ENCODE results near the gene MT1E. TPM values are rescaled to one million over a fixed set of nuclear protein-coding genes. Genes with fewer than 3 reads are reported as not detected.

Gene MT1E
- polyA plus RNA-seq, 3 donors from 2014 or later: 1.4 to 2.5 TPM; not detected in 1

DNA sequence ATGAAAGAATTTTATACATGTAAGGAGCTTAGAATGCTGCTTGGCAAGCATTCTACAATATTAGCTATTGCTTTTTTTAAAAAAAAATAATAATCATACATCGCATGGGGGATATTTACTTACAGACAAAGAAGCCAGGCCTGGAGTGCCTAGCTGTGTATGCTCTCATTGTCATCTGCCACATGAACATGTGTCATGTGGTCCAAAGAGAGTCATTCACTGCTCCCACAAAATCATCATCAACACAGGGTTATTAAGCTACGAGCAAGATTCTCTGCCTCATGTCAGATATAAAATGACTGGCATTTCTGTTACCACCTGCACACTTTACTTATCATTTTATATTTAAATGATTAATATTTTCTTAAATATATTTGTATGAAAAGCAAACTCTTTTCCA lies 1.9 kb upstream of the MT1E start:
- DNase-seq: no peak
- Mint-ChIP-seq H3K36me3 (no peaks in the 10 kb centered on the region), H3K4me1 (peaks cover 10 to 12% of the 10 kb centered on the region in 2 donors), H3K4me3 (no peak overlapping the region), H3K27ac (no peak overlapping the region), H3K27me3 (ENCODE audit: low read depth in 3 of 3) (peaks cover 12 to 17% (median 15%) of the 10 kb centered on the region in 3 donors), H3K9me3 (peaks cover 0 to 2% (median 0%) of the 10 kb centered on the region in 6 donors)

DNA sequence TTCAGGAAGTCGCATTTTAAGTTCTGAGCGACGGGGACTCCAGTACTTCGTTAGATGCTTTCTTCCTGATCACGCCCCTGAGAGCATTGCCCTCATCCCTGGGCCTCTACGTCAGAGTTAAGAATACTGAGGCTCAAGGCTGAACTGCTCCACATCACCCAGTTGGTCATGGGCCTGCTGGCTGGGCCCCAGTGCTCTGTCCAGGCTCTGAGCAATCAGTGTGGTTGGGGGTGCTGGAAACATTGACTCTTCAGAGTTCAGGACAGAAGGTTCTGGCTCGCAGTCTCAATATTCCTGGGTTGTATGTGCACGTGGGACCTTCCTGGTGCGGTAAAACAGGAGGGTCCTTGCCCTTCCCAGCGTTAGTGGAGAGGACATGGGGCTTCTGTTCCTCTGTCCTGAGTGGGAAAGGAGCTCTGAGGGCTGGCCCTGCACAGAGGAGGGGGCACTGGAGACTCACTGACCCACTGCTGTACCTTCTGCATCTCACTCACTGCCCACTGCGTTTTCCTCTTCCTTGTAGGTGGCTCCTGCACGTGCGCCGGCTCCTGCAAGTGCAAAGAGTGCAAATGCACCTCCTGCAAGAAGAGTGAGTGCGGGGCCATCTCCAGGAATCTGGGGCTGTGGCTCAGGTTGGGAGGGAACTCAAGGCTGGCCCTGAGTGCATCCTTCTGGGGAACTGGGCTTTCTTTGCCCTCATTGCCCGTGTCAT lies 518 bp downstream of the MT1E start:
- Mint-ChIP-seq H3K4me3 (peak overlapping the region; percentile 44 to 77 (median 62)), H3K9me3 (peaks cover 0 to 2% (median 0%) of the 10 kb centered on the region in 6 donors), H3K4me1 (peaks cover 10 to 12% of the 10 kb centered on the region in 2 donors), H3K27ac (no peak overlapping the region), H3K27me3 (ENCODE audit: low read depth in 3 of 3) (peaks cover 10 to 16% (median 13%) of the 10 kb centered on the region in 3 donors), H3K36me3 (no peaks in the 10 kb centered on the region)
- no peak for DNase-seq

DNA sequence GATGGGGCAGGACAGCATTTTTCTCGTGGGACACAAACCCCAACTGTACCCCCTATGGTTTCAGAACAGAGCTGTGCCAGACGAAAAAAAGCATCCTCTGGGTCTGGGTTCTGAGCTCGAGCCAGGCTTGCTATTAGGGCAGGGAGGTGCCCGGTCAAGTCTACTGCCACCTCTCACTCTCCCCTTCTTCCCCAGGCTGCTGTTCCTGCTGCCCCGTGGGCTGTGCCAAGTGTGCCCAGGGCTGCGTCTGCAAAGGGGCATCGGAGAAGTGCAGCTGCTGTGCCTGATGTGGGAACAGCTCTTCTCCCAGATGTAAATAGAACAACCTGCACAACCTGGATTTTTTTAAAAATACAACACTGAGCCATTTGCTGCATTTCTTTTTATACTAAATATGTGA lies 1.1 kb downstream of the MT1E start:
- peaks cover 0 to 2% (median 0%) of the 10 kb centered on the region in 6 donors for H3K9me3 Mint-ChIP-seq
- H3K27ac Mint-ChIP-seq: no peak overlapping the region
- no peaks in the 10 kb centered on the region for H3K36me3 Mint-ChIP-seq
- H3K27me3 Mint-ChIP-seq (ENCODE audit: low read depth in 3 of 3): peaks cover 10 to 19% (median 16%) of the 10 kb centered on the region in 3 donors
- peaks cover 13 to 16% of the 10 kb centered on the region in 2 donors for H3K4me1 Mint-ChIP-seq
- DNase-seq: no peak
- H3K4me3 Mint-ChIP-seq: no peak overlapping the region

DNA sequence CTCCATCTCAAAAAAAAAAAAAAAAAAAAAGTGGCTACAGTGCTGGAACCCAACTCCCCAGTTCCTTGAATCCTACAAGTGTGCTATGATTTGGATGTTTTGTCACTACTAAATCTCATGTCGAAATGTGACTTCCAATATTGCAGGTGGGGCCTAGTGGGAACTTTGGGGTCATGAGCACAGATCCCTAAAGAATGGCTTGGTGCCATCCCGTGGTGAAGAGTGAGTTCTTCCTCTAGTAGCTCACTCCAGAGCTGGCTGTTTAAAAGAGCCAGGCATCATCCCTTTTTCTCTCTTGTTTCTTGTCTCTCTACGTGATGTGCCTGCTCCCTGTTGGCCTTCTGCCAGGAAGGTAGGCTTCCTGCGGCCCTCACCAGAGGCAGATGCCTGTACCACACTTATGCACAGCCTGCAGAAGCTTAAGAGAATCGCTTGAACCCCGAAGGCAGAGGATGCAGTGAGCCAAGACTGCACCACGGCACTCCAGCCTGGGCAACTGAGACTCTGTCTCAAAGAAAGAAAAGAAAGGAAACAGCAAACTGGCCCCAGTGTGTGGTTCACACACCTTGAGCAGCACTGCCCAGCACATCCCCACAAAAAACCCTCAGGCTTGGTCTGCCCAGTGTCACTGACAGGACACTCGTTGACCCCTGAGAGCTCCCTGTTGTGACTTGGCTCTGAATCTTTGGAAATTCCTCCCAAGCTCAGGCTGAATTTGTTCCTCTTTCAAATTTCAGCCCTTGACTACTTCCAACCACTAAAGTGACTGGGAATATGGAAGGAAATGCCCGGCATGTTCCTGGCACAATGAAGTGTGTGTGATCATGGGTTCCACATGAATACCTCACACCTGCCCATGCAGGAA lies 3.1 kb downstream of the MT1E start:
- Mint-ChIP-seq H3K4me3 (no peak overlapping the region), H3K9me3 (peaks cover 0 to 2% (median 0%) of the 10 kb centered on the region in 6 donors), H3K36me3 (no peaks in the 10 kb centered on the region), H3K27me3 (ENCODE audit: low read depth in 3 of 3) (peaks cover 15 to 26% (median 22%) of the 10 kb centered on the region in 3 donors), H3K4me1 (peaks cover 16 to 24% of the 10 kb centered on the region in 2 donors), H3K27ac (no peak overlapping the region)
- DNase-seq: no peak

DNA sequence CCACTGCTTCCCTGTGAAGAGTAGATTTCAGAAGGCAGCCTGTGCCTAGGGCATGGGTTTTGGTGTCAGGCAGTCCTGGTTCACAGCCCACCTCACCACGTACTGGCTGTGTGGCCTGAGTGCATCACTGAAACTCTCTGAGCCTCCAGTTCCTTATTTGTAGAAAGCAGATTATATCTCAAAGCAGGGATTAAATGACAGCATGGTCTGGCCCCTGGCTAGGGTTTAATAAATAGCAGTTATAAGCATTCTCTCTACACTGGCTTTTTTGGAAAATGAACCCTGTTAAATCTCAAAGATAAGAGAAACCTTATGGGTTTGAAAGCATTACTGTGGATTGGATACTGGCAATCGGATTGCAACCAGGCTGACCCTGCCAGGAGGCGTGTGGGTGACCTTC lies 4.0 kb downstream of the MT1E start:
- Mint-ChIP-seq H3K27me3 (ENCODE audit: low read depth in 3 of 3) (peaks cover 15 to 31% (median 25%) of the 10 kb centered on the region in 3 donors), H3K4me1 (peaks cover 12 to 24% of the 10 kb centered on the region in 2 donors), H3K27ac (no peak overlapping the region), H3K9me3 (peaks cover 0 to 2% (median 0%) of the 10 kb centered on the region in 6 donors), H3K4me3 (no peak overlapping the region), H3K36me3 (no peaks in the 10 kb centered on the region)
- DNase-seq: no peak

DNA sequence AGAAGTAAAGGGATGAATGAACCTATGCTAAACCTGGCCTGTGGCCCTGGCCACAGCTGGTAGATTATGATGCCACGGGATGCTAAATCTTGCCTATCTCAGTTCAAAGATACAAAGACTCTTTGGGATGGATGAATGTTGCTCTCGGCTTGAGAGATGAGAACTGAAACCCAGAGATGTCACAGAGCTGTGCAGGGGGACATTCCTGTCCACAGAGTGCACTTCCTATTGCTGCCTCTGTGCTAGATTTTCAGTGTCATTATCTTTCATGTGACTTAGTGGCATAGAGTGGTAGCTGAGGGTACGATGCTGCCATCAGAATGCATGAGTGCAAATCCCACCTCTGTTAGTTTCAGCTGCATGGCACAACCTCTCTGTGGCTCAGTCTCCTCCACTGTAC lies 4.6 kb downstream of the MT1E start:
- no peak overlapping the region for H3K27ac Mint-ChIP-seq
- H3K4me3 Mint-ChIP-seq: no peak overlapping the region
- H3K9me3 Mint-ChIP-seq: no peaks in the 10 kb centered on the region
- peaks cover 7 to 26% of the 10 kb centered on the region in 2 donors for H3K4me1 Mint-ChIP-seq
- DNase-seq: no peak
- H3K27me3 Mint-ChIP-seq (ENCODE audit: low read depth in 3 of 3): peaks cover 19 to 30% (median 20%) of the 10 kb centered on the region in 3 donors
- H3K36me3 Mint-ChIP-seq: no peaks in the 10 kb centered on the region

DNA sequence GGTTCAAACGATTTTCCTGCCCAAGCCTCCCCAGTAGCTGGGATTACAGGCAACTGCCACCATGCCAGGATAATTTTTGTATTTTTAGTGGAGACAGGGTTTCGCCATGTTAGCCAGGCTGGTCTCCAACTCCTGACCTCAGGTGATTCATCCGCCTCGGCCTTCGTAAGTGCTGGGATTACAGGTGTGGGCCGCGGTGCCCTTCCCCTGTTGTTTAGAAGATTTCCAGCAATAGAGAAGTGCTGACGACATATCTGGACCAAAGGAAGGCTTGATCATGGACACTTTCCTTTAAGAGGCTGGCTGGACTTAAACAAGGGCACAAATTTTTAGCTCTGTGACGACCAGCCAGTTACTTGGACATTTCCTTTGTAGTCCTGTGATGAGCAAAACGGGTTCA lies 5.6 kb downstream of the MT1E start:
- Mint-ChIP-seq H3K4me3 (peak overlapping the region in 1 of 5 donors; percentile 79), H3K36me3 (no peaks in the 10 kb centered on the region), H3K27me3 (ENCODE audit: low read depth in 3 of 3) (peaks cover 18 to 28% (median 21%) of the 10 kb centered on the region in 3 donors)

DNA sequence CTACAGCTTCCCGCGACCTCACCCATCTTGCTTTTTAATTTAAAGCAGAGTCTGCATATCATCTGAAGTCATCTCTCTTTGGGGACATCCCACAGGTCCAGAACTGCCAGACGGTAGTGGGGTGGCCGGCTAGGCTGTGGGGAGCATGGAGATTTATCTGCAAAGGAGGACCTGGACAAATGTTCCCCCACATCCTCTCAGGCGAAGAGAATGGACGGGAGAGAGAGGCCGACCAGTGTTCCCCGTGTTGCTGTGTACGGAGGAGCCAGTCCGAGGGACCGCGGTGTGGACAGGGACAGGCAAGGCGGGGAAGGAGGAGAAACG lies 6.2 kb downstream of the MT1E start:
- Mint-ChIP-seq H3K9me3 (no peaks in the 10 kb centered on the region), H3K36me3 (no peaks in the 10 kb centered on the region), H3K27me3 (ENCODE audit: low read depth in 3 of 3) (peaks cover 18 to 26% (median 25%) of the 10 kb centered on the region in 3 donors), H3K4me3 (peak overlapping the region in 3 of 5 donors; percentile 57 to 79 (median 69)), H3K27ac (no peak overlapping the region), H3K4me1 (peaks cover 6 to 17% of the 10 kb centered on the region in 2 donors)
- no peak for DNase-seq

More for the DNA sequence above, 5.6 kb downstream of the MT1E start:
- no peak overlapping the region for H3K27ac Mint-ChIP-seq
- no peak for DNase-seq
- no peaks in the 10 kb centered on the region for H3K9me3 Mint-ChIP-seq
- H3K4me1 Mint-ChIP-seq: peaks cover 6 to 18% of the 10 kb centered on the region in 2 donors

DNA sequence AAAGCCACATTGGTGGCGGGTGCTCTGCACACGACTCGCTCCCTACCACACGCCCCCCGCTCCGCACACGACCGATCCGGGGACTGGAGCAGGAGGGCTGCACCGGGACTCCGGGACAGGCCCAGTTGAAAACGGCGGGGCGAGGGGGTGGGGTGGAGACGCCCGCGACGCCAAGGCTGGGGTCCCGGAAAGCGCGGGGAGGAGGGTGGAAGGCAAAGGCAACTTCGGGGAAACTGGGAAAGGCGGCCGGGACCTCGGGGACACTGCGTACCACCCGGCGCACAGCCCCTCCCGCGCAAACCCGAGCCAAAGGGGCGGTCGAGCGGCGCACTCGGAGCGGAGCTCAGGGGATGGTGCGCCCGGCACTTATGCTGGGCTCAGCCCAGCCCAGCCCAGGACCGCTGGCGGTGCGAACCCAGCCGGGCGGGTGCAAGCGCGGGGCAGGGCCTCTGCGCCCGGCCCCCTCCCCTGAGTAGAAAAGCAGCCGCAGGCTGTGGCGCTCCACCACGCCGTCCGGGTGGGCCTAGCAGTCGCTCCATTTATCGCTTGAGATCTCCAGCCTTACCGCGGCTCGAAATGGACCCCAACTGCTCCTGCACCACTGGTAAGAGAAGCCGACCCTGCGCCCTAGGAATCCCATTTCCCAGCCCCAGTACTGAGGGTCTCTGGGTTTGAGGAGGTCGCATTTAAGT lies 6.7 kb downstream of the MT1E start, which contains the start of gene MT1M:
Gene MT1M (plus strand): TSS at position 504 of the 692 bp plus-strand sequence. CDS start 73 bp downstream, at position 577.
- Mint-ChIP-seq H3K4me3 (peak within 1 kb of the TSS; percentile 24 to 79 (median 57)), H3K9me3 (no peaks in the 10 kb centered on the region), H3K4me1 (peaks cover 6 to 17% of the 10 kb centered on the region in 2 donors), H3K36me3 (no peaks in the 10 kb centered on the region), H3K27me3 (ENCODE audit: low read depth in 3 of 3) (peaks cover 16 to 25% (median 23%) of the 10 kb centered on the region in 3 donors), H3K27ac (no peak within 1 kb of the TSS)
- DNase-seq: no peak

DNA sequence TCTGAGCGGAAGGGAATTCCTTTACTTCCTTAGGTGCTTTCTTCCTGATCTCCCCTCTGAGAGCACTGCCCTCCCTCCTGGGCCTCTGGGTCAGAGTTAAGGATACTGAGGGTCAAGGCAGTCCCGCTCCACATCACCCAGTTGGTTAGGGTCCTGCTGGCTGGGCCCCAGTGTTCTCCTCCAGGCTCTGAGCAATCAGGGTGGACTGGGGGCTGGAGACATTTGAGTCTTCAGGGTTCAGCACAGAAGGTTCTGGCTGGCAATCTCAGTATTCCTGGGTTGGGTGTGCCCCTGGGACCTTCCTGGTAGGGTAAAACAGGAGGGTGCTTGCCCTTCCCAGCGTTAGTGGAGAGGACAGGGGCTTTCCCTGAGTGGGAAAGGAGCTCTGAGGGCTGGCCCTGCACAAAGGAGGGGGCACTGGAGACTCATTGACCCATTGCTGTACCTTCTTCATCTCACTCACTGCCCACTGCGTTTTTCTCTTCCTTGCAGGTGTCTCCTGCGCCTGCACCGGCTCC lies 7.3 kb downstream of the MT1E start:
- Mint-ChIP-seq H3K27ac (no peak overlapping the region), H3K4me1 (peaks cover 6 to 19% of the 10 kb centered on the region in 2 donors), H3K27me3 (ENCODE audit: low read depth in 3 of 3) (peaks cover 16 to 29% (median 25%) of the 10 kb centered on the region in 3 donors), H3K36me3 (no peaks in the 10 kb centered on the region), H3K4me3 (peak overlapping the region; percentile 1 to 52 (median 25)), H3K9me3 (no peaks in the 10 kb centered on the region)
- DNase-seq: no peak

DNA sequence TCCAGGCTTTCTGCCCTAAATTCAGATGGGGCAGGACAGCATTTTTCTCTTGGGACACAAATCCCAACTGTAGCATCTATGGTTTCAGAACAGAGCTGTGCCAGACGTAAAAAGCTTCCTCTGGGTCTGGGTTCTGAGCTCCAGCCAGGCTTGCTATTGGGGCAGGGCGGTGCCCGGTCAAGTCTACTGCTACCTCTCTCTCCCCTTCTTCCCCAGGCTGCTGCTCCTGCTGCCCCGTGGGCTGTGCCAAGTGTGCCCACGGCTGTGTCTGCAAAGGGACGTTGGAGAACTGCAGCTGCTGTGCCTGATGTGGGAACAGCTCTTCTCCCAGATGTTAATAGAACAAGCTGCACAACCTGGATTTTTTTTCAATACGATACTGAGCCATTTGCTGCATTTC lies 8.0 kb downstream of the MT1E start:
- no peaks in the 10 kb centered on the region for H3K36me3 Mint-ChIP-seq
- DNase-seq: no peak
- peak overlapping the region in 1 of 5 donors; percentile 48 for H3K4me3 Mint-ChIP-seq
- peaks cover 6 to 23% of the 10 kb centered on the region in 2 donors for H3K4me1 Mint-ChIP-seq
- H3K27me3 Mint-ChIP-seq (ENCODE audit: low read depth in 3 of 3): peaks cover 16 to 30% (median 25%) of the 10 kb centered on the region in 3 donors
- H3K27ac Mint-ChIP-seq: no peak overlapping the region
- no peaks in the 10 kb centered on the region for H3K9me3 Mint-ChIP-seq

DNA sequence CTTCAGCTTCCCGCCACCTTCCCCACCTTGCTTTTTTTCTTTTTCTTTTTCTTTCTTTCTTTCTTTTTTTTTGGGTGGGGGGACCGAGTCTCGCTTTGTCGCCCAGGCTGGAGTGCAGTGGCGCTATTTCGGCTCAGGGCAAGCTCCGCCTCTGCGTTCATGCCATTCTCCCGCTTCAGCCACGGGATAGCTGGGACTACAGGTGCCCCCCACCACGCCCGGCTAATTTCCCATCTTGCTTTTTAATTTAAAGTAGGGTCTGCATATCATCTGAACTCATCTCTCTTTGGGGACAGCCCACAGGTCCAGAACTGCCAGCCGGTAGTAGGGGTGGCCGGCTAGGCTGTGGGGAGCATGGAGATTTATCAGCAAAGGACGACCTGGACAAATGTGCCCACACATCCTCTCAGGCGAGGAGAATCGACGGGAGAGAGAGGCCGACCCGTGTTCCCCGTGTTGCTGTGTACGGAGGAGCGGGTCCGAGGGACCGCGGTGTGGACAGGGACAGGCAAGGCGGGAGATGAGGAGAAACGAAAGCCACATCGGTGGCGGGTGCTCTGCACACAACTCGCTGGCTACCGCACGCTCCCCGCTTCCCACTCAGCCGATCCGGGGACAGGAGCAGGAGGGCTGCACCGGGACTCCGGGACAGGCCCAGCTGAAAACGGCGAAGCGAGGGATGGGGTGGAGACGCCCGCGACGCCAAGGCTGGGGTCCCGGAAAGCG lies 9.3 kb downstream of the MT1E start:
- H3K9me3 Mint-ChIP-seq: no peaks in the 10 kb centered on the region
- no peak overlapping the region for H3K27ac Mint-ChIP-seq
- H3K36me3 Mint-ChIP-seq: no peaks in the 10 kb centered on the region
- peaks cover 6 to 25% of the 10 kb centered on the region in 2 donors for H3K4me1 Mint-ChIP-seq
- peaks cover 19 to 36% (median 23%) of the 10 kb centered on the region in 3 donors for H3K27me3 Mint-ChIP-seq (ENCODE audit: low read depth in 3 of 3)
- DNase-seq: no peak
- H3K4me3 Mint-ChIP-seq: peak overlapping the region in 1 of 5 donors; percentile 17

All from immature natural killer cell (primary cell).